K562 (cell line): Measurements from ENCODE around the gene RUNX1. TPM values are rescaled to one million over a fixed set of nuclear protein-coding genes. Genes with fewer than 3 reads are reported as not detected.

ENCODE experiments used
- ATAC-seq: fragments of 200-7000 bp; cut with Tn5 transposase; 3 replicates; pipeline ENCODE4 v1.9.1; 2020; ENCODE audit warnings: moderate library complexity
- BruUV-seq: library from RNA; stranded (reverse); fragments of 400-500 nt; replicated peaks from 2 replicates; lab custom pipeline; 2021; lab: Mats Ljungman, UMichigan
- CTCF ChIA-PET: fragments of 300-600 bp; formaldehyde crosslinking; extraction: SDS; loops from one replicate; lab custom pipeline; 2021; ENCODE audit warnings: low intra/inter-chr PET ratio; lab: Yijun Ruan, JAX
- POLR2A ChIA-PET: fragments of 300-600, 350-650 bp; sonication (Branson Sonifier 250); formaldehyde crosslinking; extraction: SDS; loops from one replicate; lab custom pipeline; 2021; ENCODE audit warnings: antibody characterized with exemption, inconsistent platforms; lab: Yijun Ruan, JAX
- DNase-seq, 4 experiments: peaks; one replicate each; pipeline versions ENCODE4 v3.0.0 to v3.0.0-alpha.2; 2011 to 2018; ENCODE audit warnings: low spot score in 3 of 4, mixed read lengths in 3 of 4; ENCODE audit errors: extremely low read depth in 1 of 4
- FAIRE-seq: peaks from 2 replicates; lab custom pipeline; 2011; peaks lifted over from hg19 to GRCh38; lab: Jason Lieb, UNC
- H2AFZ ChIP-seq: 2 replicates; pipeline ENCODE4 v1.6.0; 2011; ENCODE audit warnings: low read depth, low read length, control low read depth, inconsistent platforms
- H3K27ac ChIP-seq: fragments of 200-600 bp; 3 replicates; pipeline ENCODE4 v1.8.0; 2011; ENCODE audit warnings: low read depth, mild to moderate bottlenecking, control low read depth, inconsistent platforms, low read length, moderate library complexity, mixed read lengths; ENCODE audit errors: extremely low read depth
- H3K27me3 ChIP-seq, 2 experiments: fragments of 300-600 bp in 1 of 2; 2 replicates in 1 of 2; 3 replicates in 1 of 2; pipeline versions ENCODE4 v1.6.0 to v1.8.0; 2011; ENCODE audit warnings: inconsistent platforms in 2 of 2, low read length in 2 of 2, mild to moderate bottlenecking in 1 of 2, mixed read lengths in 1 of 2, moderate library complexity in 1 of 2; ENCODE audit not compliant: control insufficient read depth in 2 of 2, insufficient read depth in 2 of 2
- H3K36me3 ChIP-seq: fragments of 300-600 bp; 3 replicates; pipeline ENCODE4 v1.8.0; 2011; ENCODE audit warnings: mild to moderate bottlenecking, low read length, inconsistent platforms; ENCODE audit not compliant: control insufficient read depth, insufficient read depth
- H3K4me1 ChIP-seq, 2 experiments: fragments of 200-600 bp in 1 of 2; replicated peaks in 1 of 2; 2 replicates in 1 of 2; 3 replicates in 1 of 2; pipeline versions ENCODE4 v1.5.1 to v1.8.0; 2011; ENCODE audit warnings: inconsistent platforms in 2 of 2, low read length in 2 of 2, mild to moderate bottlenecking in 1 of 2, mixed read lengths in 1 of 2, moderate library complexity in 1 of 2; ENCODE audit not compliant: control insufficient read depth in 2 of 2, insufficient read depth in 2 of 2
- H3K4me2 ChIP-seq: 2 replicates; pipeline ENCODE4 v1.6.1; 2011; ENCODE audit warnings: low read length, control low read depth, inconsistent platforms, mixed read lengths; ENCODE audit not compliant: insufficient read depth
- H3K4me3 ChIP-seq: fragments of 200-600 bp; sonication (generic), shearing (Covaris generic); 2 replicates; pipeline ENCODE4 v1.5.1; 2016; ENCODE audit warnings: control low read depth, inconsistent platforms
- H3K79me2 ChIP-seq: fragments of 200-600 bp; 3 replicates; pipeline ENCODE4 v1.8.0; 2011; ENCODE audit warnings: low read length, inconsistent platforms; ENCODE audit not compliant: control insufficient read depth, insufficient read depth
- H3K9ac ChIP-seq, 2 experiments: 2 replicates each; pipeline versions ENCODE4 v1.6.0 to v1.6.1; 2011; ENCODE audit warnings: low read depth in 2 of 2, low read length in 2 of 2, control low read depth in 1 of 2, inconsistent platforms in 1 of 2, mild to moderate bottlenecking in 1 of 2, mixed read lengths in 1 of 2; ENCODE audit not compliant: insufficient read depth in 1 of 2
- H3K9me1 ChIP-seq: one replicate; pipeline ENCODE4 v1.6.0; 2011; ENCODE audit warnings: inconsistent platforms, mild to moderate bottlenecking, low read length, moderate library complexity; ENCODE audit not compliant: control insufficient read depth, insufficient read depth
- H3K9me3 ChIP-seq: replicated peaks from 2 replicates; pipeline ENCODE4 v1.5.1; 2011; ENCODE audit warnings: low read depth, low read length, inconsistent platforms; ENCODE audit not compliant: control insufficient read depth, insufficient read depth
- H4K20me1 ChIP-seq: replicated peaks from 2 replicates; pipeline ENCODE4 v1.6.1; 2011; ENCODE audit warnings: low read length, inconsistent platforms, mixed read lengths; ENCODE audit not compliant: control insufficient read depth, insufficient read depth
- CBX2 ChIP-seq: fragments of 200-600 bp; sonication (generic); IDR thresholded peaks from one replicate; pipeline ENCODE4 v1.6.1; 2012; ENCODE audit warnings: mild to moderate bottlenecking, low read length, inconsistent platforms; ENCODE audit not compliant: insufficient read depth, poor library complexity, severe bottlenecking
- CREB3 ChIP-seq: fragments of 450-650 bp; conservative IDR thresholded peaks from 2 replicates; pipeline ENCODE4 v1.6.1; 2016; ENCODE audit warnings: missing genetic modification characterization, low read depth, mild to moderate bottlenecking, missing compliant biosample characterization, moderate library complexity
- CREM ChIP-seq: IDR thresholded peaks from 2 replicates; pipeline ENCODE4 v1.6.1; 2014; ENCODE audit warnings: antibody characterized with exemption, low read depth
- DDX20 ChIP-seq: fragments of 450-650 bp; IDR thresholded peaks from 2 replicates; pipeline ENCODE4 v1.6.1; 2016; ENCODE audit warnings: missing genetic modification characterization, low read depth, mild to moderate bottlenecking, missing compliant biosample characterization, moderate library complexity
- DMBX1 ChIP-seq: fragments of 250-450 bp; sonication (Bioruptor Pico); IDR thresholded peaks from 2 replicates; pipeline ENCODE4 v1.8.0; 2022; ENCODE audit warnings: inconsistent platforms, mild to moderate bottlenecking, moderate library complexity, borderline replicate concordance
- GTF2A2 ChIP-seq: IDR thresholded peaks from 2 replicates; pipeline ENCODE4 v1.6.1; 2016; ENCODE audit warnings: mild to moderate bottlenecking, missing genetic modification characterization, missing compliant biosample characterization
- GTF2B ChIP-seq: IDR thresholded peaks from 2 replicates; pipeline ENCODE4 v1.6.1; 2011; ENCODE audit not compliant: insufficient read length; ENCODE audit errors: extremely low read depth
- IRF2 ChIP-seq: sonication (generic); formaldehyde crosslinking; IDR thresholded peaks from 2 replicates; pipeline ENCODE4 v1.8.1; 2022; ENCODE audit warnings: mild to moderate bottlenecking, missing genetic modification reagents
- MYBL2 ChIP-seq, 2 experiments: fragments of 450-650 bp in 1 of 2; sonication (generic) in 1 of 2; formaldehyde crosslinking in 1 of 2; IDR thresholded peaks; 2 replicates each; pipeline versions ENCODE4 v1.6.1 to v1.8.1; 2017 to 2022; ENCODE audit warnings: borderline replicate concordance in 1 of 2, inconsistent platforms in 1 of 2, low read depth in 1 of 2, mild to moderate bottlenecking in 1 of 2, missing genetic modification reagents in 1 of 2, moderate library complexity in 1 of 2
- NFXL1 ChIP-seq: fragments of 450-650 bp; formaldehyde crosslinking; IDR thresholded peaks from 2 replicates; pipeline ENCODE4 v1.4.0; 2021; ENCODE audit warnings: mild to moderate bottlenecking
- TCF3 ChIP-seq: sonication (generic); formaldehyde crosslinking; IDR thresholded peaks from 2 replicates; pipeline ENCODE4 v1.4.0; 2020; ENCODE audit warnings: mild to moderate bottlenecking, missing genetic modification reagents
- TEAD4 ChIP-seq, 2 experiments: sonication (generic) in 1 of 2; formaldehyde crosslinking in 1 of 2; IDR thresholded peaks; 2 replicates each; pipeline versions ENCODE4 v1.6.1 to v1.8.0; 2012 to 2022; ENCODE audit warnings: borderline replicate concordance in 1 of 2, inconsistent platforms in 1 of 2, low read length in 1 of 2, mild to moderate bottlenecking in 1 of 2, missing genetic modification reagents in 1 of 2
- VEZF1 ChIP-seq: fragments of 200-800 bp; sonication (Bioruptor generic); IDR thresholded peaks from 2 replicates; pipeline ENCODE4 v1.6.1; 2017; ENCODE audit warnings: missing genetic modification characterization, missing compliant biosample characterization
- ZFP30 ChIP-seq: fragments of 250-450 bp; sonication (Bioruptor Pico); IDR thresholded peaks from 2 replicates; pipeline ENCODE4 v1.8.0; 2022; ENCODE audit warnings: moderate library complexity, mild to moderate bottlenecking, inconsistent platforms, borderline replicate concordance
- ZNF436 ChIP-seq: fragments of 250-450, 450-650 bp; sonication (Bioruptor Pico); formaldehyde crosslinking; IDR thresholded peaks from 2 replicates; pipeline ENCODE4 v1.7.0; 2020; ENCODE audit warnings: mild to moderate bottlenecking
- WGBS: fragments of 100-300 bp; shearing (Covaris generic); methylation state at CpG from one replicate; pipeline ENCODE4 v1.1.6; 2016; ENCODE audit warnings: low coverage, mixed read lengths; ENCODE audit not compliant: insufficient coverage; ENCODE audit errors: missing lambda C conversion rate; 5-methylcytosine and 5-hydroxymethylcytosine counted together
- in situ Hi-C: fragments of 300-500 bp; cut with MboI; formaldehyde crosslinking; loops from 4 replicates; pipeline ENCODE4 v1.15.0; 2018; ENCODE audit warnings: inconsistent platforms, mixed read lengths
- intact Hi-C: fragments of 100-400 bp; cut with micrococcal nuclease; formaldehyde crosslinking; loops from 2 replicates; pipeline ENCODE4 v1.14.2; 2022
- polyA plus RNA-seq, 8 experiments: library from polyadenylated mRNA; depleted of rRNA in 4 of 8; stranded (reverse) in 5 of 8; unstranded in 3 of 8; fragments of >200 nt; fragmentation: Nextera tagmentation in 2 of 8; fragmentation: Illumina TruSeq in 1 of 8; extraction: Ambion mirVana in 2 of 8; extraction: Trizol in 1 of 8; gene quantifications; 2 replicates each; pipeline versions ENCODE4 v1.2.1 to v1.2.3, GENCODE V29; 2011 to 2014; ENCODE audit warnings: inconsistent platforms in 1 of 8, missing spikeins in 1 of 8
- total RNA-seq, 7 experiments: library from RNA; depleted of rRNA in 6 of 7; stranded (reverse); fragments of >200 nt in 6 of 7; fragmentation: Illumina TruSeq in 2 of 7; extraction: Trizol in 2 of 7; gene quantifications; 2 replicates each; pipeline versions ENCODE4 v1.2.1 to v1.2.3, GENCODE V29; 2011 to 2021; ENCODE audit warnings: low replicate concordance in 1 of 7

The RUNX1 gene
- total and polyA plus RNA-seq, 9 of the 15 experiments (the other 6 are each of a cell fraction or from before 2014, with no cell fraction given) = 2.2 to 68.6 (median 17.8) TPM

GRCh38 chr21:35002879-35003722 is 46.0 kb downstream of the RUNX1 start:
- intact Hi-C loops (no loop called here), in situ Hi-C loops (no loop called here)
- H3K36me3 ChIP-seq = no peaks in the 10 kb centered on the region; the same call in 2 of the 3 replicates
- no peaks in the 10 kb centered on the region for H3K9me1 ChIP-seq
- 39% methylated on average over 5 of the region's 5 CpGs for WGBS
- DNase-seq = no peak
- no TSS peak for BruUV-seq
- H3K4me1 ChIP-seq = peaks cover 6 to 41% of the 10 kb centered on the region in 2 experiments; a peak in 4 of 5 replicates
- peak; percentile 52 for ATAC-seq
- peak overlapping the region; percentile 67 for H2AFZ ChIP-seq
- peak; percentile 77 for FAIRE-seq
- H3K79me2 ChIP-seq = no peaks in the 10 kb centered on the region; the same call in 2 of the 3 replicates
- H4K20me1 ChIP-seq = no peaks in the 10 kb centered on the region
- peak overlapping the region; percentile 20; the same call in 1 of the 3 replicates for H3K27ac ChIP-seq
- H3K9me3 ChIP-seq = no peaks in the 10 kb centered on the region; the same call in 1 of the 2 replicates
- no peaks in the 10 kb centered on the region for H3K27me3 ChIP-seq
- no peak overlapping the region for H3K4me2 ChIP-seq
- CTCF ChIA-PET = no interaction called here
- H3K4me3 ChIP-seq = no peak overlapping the region
- no peak overlapping the region; a peak in 1 of 4 replicates for H3K9ac ChIP-seq
- POLR2A ChIA-PET = interaction anchor here (1.0 to 1.4 kb wide), 4 partner anchors 11 to 116 kb away, joined by 3 to 14 read pairs (median 4); no protein-coding TSS in a partner anchor
- TF ChIP-seq GTF2A2 (tag) = no peak
- peak; percentile 73; the same call in 1 of the 2 replicates for TF ChIP-seq TEAD4 (IDR thresholded peaks at IDR 0.05; ENCODE audit: low read length)
- no peak for TF ChIP-seq TEAD4 (CRISPR knock-in tag; IDR thresholded peaks at IDR 0.05; ENCODE audit: borderline replicate concordance)
- TF ChIP-seq VEZF1 (CRISPR knock-in tag) = peak; percentile 41
- TF ChIP-seq CBX2 = no peak
- no peak for TF ChIP-seq IRF2
- TF ChIP-seq DDX20 = no peak
- peak; percentile 44; the same call in 1 of the 2 replicates for TF ChIP-seq CREM
- TF ChIP-seq NFXL1 (CRISPR knock-in tag) = no peak
- no peak for TF ChIP-seq GTF2B
- TF ChIP-seq ZFP30 (CRISPR knock-in tag) = no peak
- TF ChIP-seq ZNF436 (CRISPR knock-in tag) = no peak
- TF ChIP-seq DMBX1 (CRISPR knock-in tag) = no peak; the same call in 1 of the 2 replicates
- peak; percentile 76 for TF ChIP-seq TCF3 (CRISPR knock-in tag)
- TF ChIP-seq MYBL2 (IDR thresholded peaks at IDR 0.05; ENCODE audit: low read depth) = no peak
- no peak for TF ChIP-seq MYBL2 (CRISPR knock-in tag; IDR thresholded peaks at IDR 0.05; ENCODE audit: borderline replicate concordance)
- TF ChIP-seq CREB3 (tag) = no peak
